ENCODE data around the gene IPO4. TPM values are rescaled to one million over a fixed set of nuclear protein-coding genes. Genes with fewer than 3 reads are reported as not detected.

Gene IPO4
- total and polyA plus RNA-seq, 2 experiments from 2014 or later: 34.2 to 105 TPM

GRCh38 chr14:24188251-24189058 is at the start of gene IPO4 (continued):
- TF ChIP-seq REST (IDR thresholded peaks at IDR 0.05; ENCODE audit: unreplicated experiment) (no peak), CREB1 (CRISPR knock-in tag; IDR thresholded peaks at IDR 0.05; ENCODE audit: low read depth) (peak; percentile 81), POLR2AphosphoS5 (IDR thresholded peaks at IDR 0.05; ENCODE audit: low read depth) (peak; percentile 91)

GRCh38 chr14:24238123-24238522 is 49.5 kb upstream of the IPO4 start:
- H3K27ac Mint-ChIP-seq: no peak overlapping the region
- Histone ChIP-seq H2AFZ (no peak overlapping the region), H3F3A (replicated peaks; ENCODE audit: low read depth) (peaks cover 11% of the 10 kb centered on the region), H3K4me3 (no peak overlapping the region), H3K9me2 (ENCODE audit: insufficient read depth) (no peaks in the 10 kb centered on the region), H3K27me3 (ENCODE audit: insufficient read depth) (no peaks in the 10 kb centered on the region), H4K20me1 (replicated peaks; ENCODE audit: insufficient read depth) (peaks cover 3% of the 10 kb centered on the region; the same call in 1 of the 2 replicates), H3K4me2 (no peak overlapping the region), H3K79me2 (replicated peaks; ENCODE audit: insufficient read depth) (peaks cover 18% of the 10 kb centered on the region), H3K27ac (ENCODE audit: low read depth) (no peak overlapping the region), H3K4me1 (ENCODE audit: insufficient read depth) (peaks cover 13% of the 10 kb centered on the region; the same call in 1 of the 2 replicates), H3K36me3 (ENCODE audit: insufficient read depth) (peaks cover 17% of the 10 kb centered on the region; the same call in 1 of the 2 replicates)
- H3K27me3 Mint-ChIP-seq (ENCODE audit: insufficient read depth, low read depth, poor library complexity): peaks cover 10% of the 10 kb centered on the region
- peaks cover 52% of the 10 kb centered on the region for H3K36me3 Mint-ChIP-seq (ENCODE audit: low read depth)
- DNase-seq (ENCODE audit: low spot score) (no peak), ATAC-seq (no peak)
- peaks cover 12% of the 10 kb centered on the region for H3K4me1 Mint-ChIP-seq
- no peak for TF ChIP-seq CTCF (conservative IDR thresholded peaks at IDR 0.05; ENCODE audit: low read depth in 2 of 2)
- TF ChIP-seq STAT1 (IDR thresholded peaks at IDR 0.05; ENCODE audit: unreplicated experiment): no peak
- no peak for TF ChIP-seq ZNF114 (CRISPR knock-in tag; IDR thresholded peaks at IDR 0.05)
- TF ChIP-seq EZH2phosphoT487 (IDR thresholded peaks at IDR 0.05; ENCODE audit: unreplicated experiment): no peak
- H3K9me3 Mint-ChIP-seq: no peaks in the 10 kb centered on the region
- no peak overlapping the region for H3K4me3 Mint-ChIP-seq
